GM23338 (cell line): Measurements from ENCODE around the gene OAT. TPM values are rescaled to one million over a fixed set of nuclear protein-coding genes. Genes with fewer than 3 reads are reported as not detected.

Experiments
- ATAC-seq: fragments of 200-7000 bp; cut with Tn5 transposase; 3 replicates; pipeline ENCODE4 v1.9.1; 2020
- DNase-seq: peaks from one replicate; pipeline ENCODE4 v3.0.0-alpha.2; 2015; ENCODE audit warnings: low spot score
- H2AFZ ChIP-seq: fragments of 200-600 bp; sonication (generic); 2 replicates; pipeline ENCODE4 v1.8.0; 2016; ENCODE audit warnings: antibody characterized with exemption, mild to moderate bottlenecking, moderate library complexity
- H3F3A ChIP-seq: fragments of 200-600 bp; sonication (generic); replicated peaks from 2 replicates; pipeline ENCODE4 v1.8.0; 2017; ENCODE audit warnings: antibody characterized with exemption, mixed run types, low read depth
- H3K27ac ChIP-seq: fragments of 200-600 bp; sonication (generic); 2 replicates; pipeline ENCODE4 v1.6.1; 2016; ENCODE audit warnings: low read depth
- H3K27me3 ChIP-seq: fragments of 200-600 bp; sonication (generic); 2 replicates; pipeline ENCODE4 v1.8.0; 2016; ENCODE audit warnings: mild to moderate bottlenecking, mixed run types, moderate library complexity; ENCODE audit not compliant: insufficient read depth
- H3K36me3 ChIP-seq: fragments of 200-600 bp; sonication (generic); 2 replicates; pipeline ENCODE4 v1.8.0; 2016; ENCODE audit warnings: mild to moderate bottlenecking; ENCODE audit not compliant: insufficient read depth
- H3K4me1 ChIP-seq: fragments of 200-600 bp; sonication (generic); 2 replicates; pipeline ENCODE4 v1.8.0; 2016; ENCODE audit warnings: mild to moderate bottlenecking, moderate library complexity; ENCODE audit not compliant: insufficient read depth
- H3K4me2 ChIP-seq: fragments of 200-600 bp; sonication (generic); 2 replicates; pipeline ENCODE4 v1.7.1; 2017; ENCODE audit warnings: mixed run types
- H3K4me3 ChIP-seq: fragments of 200-600 bp; sonication (generic); 2 replicates; pipeline ENCODE4 v1.6.1; 2016; ENCODE audit warnings: mixed run types
- H3K79me2 ChIP-seq: fragments of 200-600 bp; sonication (generic); replicated peaks from 2 replicates; pipeline ENCODE4 v1.8.0; 2017; ENCODE audit warnings: mild to moderate bottlenecking; ENCODE audit not compliant: insufficient read depth
- H3K9me2 ChIP-seq: fragments of 200-600 bp; sonication (generic); 2 replicates; pipeline ENCODE4 v1.8.0; 2017; ENCODE audit not compliant: insufficient read depth
- H4K20me1 ChIP-seq: fragments of 200-600 bp; sonication (generic); replicated peaks from 2 replicates; pipeline ENCODE4 v1.8.0; 2017; ENCODE audit warnings: mild to moderate bottlenecking; ENCODE audit not compliant: insufficient read depth
- H3K27ac Mint-ChIP-seq: 2 replicates; pipeline ENCODE4 v1.8.0; 2020; ENCODE audit warnings: inconsistent platforms, mild to moderate bottlenecking, moderate library complexity, mixed read lengths
- H3K27me3 Mint-ChIP-seq: 3 replicates; pipeline ENCODE4 v1.8.0; 2022; ENCODE audit warnings: low read depth, mild to moderate bottlenecking, moderate library complexity, mixed read lengths, inconsistent platforms; ENCODE audit not compliant: insufficient read depth, poor library complexity
- H3K36me3 Mint-ChIP-seq: 3 replicates; pipeline ENCODE4 v1.8.0; 2021; ENCODE audit warnings: low read depth, mild to moderate bottlenecking, inconsistent platforms, moderate library complexity, mixed read lengths
- H3K4me1 Mint-ChIP-seq: 3 replicates; pipeline ENCODE4 v1.8.0; 2020; ENCODE audit warnings: mild to moderate bottlenecking, inconsistent platforms, mixed read lengths
- H3K4me3 Mint-ChIP-seq: 3 replicates; pipeline ENCODE4 v1.8.0; 2021; ENCODE audit warnings: moderate library complexity, mild to moderate bottlenecking, inconsistent platforms, mixed read lengths
- H3K9me3 Mint-ChIP-seq: 3 replicates; pipeline ENCODE4 v1.8.0; 2020; ENCODE audit warnings: moderate library complexity, mild to moderate bottlenecking, inconsistent platforms, mixed read lengths
- CTCF ChIP-seq, 2 experiments: fragments of 200-600 bp in 1 of 2; sonication (generic) in 1 of 2; conservative IDR thresholded peaks; 2 replicates each; pipeline versions ENCODE4 v1.5.1 to v1.6.1; 2016 to 2017; ENCODE audit warnings: antibody characterized with exemption in 2 of 2, low read depth in 2 of 2, mild to moderate bottlenecking in 2 of 2, moderate library complexity in 1 of 2
- EZH2 ChIP-seq: fragments of 200-600 bp; sonication (generic); IDR thresholded peaks from one replicate; pipeline ENCODE4 v1.8.0; 2017; ENCODE audit warnings: antibody characterized with exemption, mild to moderate bottlenecking, low read depth; ENCODE audit not compliant: unreplicated experiment
- STAT1 ChIP-seq: IDR thresholded peaks from one replicate; pipeline ENCODE4 v1.6.1; 2016; ENCODE audit warnings: antibody characterized with exemption; ENCODE audit not compliant: unreplicated experiment
- ZNF114 ChIP-seq: fragments of 250-450 bp; sonication (Bioruptor Pico); IDR thresholded peaks from 2 replicates; pipeline ENCODE4 v1.5.0; 2020; ENCODE audit warnings: mild to moderate bottlenecking, moderate library complexity
- polyA plus RNA-seq: library from polyadenylated mRNA; unstranded; fragments of >200 nt; fragmentation: Nextera tagmentation; extraction: Ambion mirVana; gene quantifications from 2 replicates; pipeline ENCODE4 v1.2.1, GENCODE V29; 2016
- total RNA-seq: library from RNA; depleted of rRNA; stranded (reverse); fragments of >200 nt; shearing (Covaris generic); gene quantifications from 2 replicates; pipeline ENCODE4 v1.2.3, GENCODE V29; 2014; rRNA removed
- TF ChIP-seq, protein P1 (sequence below): IDR thresholded peaks from one replicate; pipeline ENCODE4 v1.6.1; 2018; ENCODE audit warnings: antibody characterized with exemption; ENCODE audit not compliant: unreplicated experiment
- TF ChIP-seq, protein P2 (sequence below): IDR thresholded peaks from 2 replicates; pipeline ENCODE4 v1.6.1; 2016; ENCODE audit warnings: antibody characterized with exemption

The OAT gene
- total and polyA plus RNA-seq, 2 experiments from 2014 or later = 131 to 139 TPM

DNA sequence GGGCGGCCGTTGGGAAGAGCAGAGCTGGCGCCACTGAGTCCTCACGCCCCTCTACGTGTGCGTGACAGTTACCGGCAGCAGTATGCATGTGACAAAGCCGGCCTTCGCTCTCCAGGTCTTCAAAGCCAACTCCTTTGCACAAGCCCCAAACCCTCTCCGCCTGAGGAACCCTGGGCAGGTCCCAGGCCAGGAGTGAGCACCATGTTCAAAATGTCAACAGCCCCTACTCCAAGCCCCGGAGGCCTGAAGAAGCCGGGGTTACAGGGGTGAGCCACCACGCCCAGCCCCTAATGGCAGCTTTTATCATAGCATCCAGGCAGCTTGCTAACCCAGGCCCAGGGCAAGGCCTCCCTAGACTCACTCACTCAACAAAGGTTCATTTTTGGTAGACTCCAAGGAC, 70.8 kb downstream of the OAT start:
- Histone ChIP-seq H3K4me2 (no peak overlapping the region), H2AFZ (peak overlapping the region; percentile 83), H3K9me2 (no peaks in the 10 kb centered on the region; the same call in 1 of the 2 replicates), H3K4me3 (no peak overlapping the region), H3K27me3 (no peaks in the 10 kb centered on the region), H3K27ac (no peak overlapping the region), H4K20me1 (no peaks in the 10 kb centered on the region), H3K36me3 (no peaks in the 10 kb centered on the region), H3K79me2 (no peaks in the 10 kb centered on the region), H3K4me1 (no peaks in the 10 kb centered on the region), H3F3A (no peaks in the 10 kb centered on the region)
- TF ChIP-seq, protein P1, sequence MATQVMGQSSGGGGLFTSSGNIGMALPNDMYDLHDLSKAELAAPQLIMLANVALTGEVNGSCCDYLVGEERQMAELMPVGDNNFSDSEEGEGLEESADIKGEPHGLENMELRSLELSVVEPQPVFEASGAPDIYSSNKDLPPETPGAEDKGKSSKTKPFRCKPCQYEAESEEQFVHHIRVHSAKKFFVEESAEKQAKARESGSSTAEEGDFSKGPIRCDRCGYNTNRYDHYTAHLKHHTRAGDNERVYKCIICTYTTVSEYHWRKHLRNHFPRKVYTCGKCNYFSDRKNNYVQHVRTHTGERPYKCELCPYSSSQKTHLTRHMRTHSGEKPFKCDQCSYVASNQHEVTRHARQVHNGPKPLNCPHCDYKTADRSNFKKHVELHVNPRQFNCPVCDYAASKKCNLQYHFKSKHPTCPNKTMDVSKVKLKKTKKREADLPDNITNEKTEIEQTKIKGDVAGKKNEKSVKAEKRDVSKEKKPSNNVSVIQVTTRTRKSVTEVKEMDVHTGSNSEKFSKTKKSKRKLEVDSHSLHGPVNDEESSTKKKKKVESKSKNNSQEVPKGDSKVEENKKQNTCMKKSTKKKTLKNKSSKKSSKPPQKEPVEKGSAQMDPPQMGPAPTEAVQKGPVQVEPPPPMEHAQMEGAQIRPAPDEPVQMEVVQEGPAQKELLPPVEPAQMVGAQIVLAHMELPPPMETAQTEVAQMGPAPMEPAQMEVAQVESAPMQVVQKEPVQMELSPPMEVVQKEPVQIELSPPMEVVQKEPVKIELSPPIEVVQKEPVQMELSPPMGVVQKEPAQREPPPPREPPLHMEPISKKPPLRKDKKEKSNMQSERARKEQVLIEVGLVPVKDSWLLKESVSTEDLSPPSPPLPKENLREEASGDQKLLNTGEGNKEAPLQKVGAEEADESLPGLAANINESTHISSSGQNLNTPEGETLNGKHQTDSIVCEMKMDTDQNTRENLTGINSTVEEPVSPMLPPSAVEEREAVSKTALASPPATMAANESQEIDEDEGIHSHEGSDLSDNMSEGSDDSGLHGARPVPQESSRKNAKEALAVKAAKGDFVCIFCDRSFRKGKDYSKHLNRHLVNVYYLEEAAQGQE = no peak
- TF ChIP-seq STAT1 = no peak
- peak; percentile 17 to 35; a peak in 2 of 4 replicates for TF ChIP-seq CTCF (conservative IDR thresholded peaks at IDR 0.05; ENCODE audit: low read depth in 2 of 2)
- TF ChIP-seq, protein P2, sequence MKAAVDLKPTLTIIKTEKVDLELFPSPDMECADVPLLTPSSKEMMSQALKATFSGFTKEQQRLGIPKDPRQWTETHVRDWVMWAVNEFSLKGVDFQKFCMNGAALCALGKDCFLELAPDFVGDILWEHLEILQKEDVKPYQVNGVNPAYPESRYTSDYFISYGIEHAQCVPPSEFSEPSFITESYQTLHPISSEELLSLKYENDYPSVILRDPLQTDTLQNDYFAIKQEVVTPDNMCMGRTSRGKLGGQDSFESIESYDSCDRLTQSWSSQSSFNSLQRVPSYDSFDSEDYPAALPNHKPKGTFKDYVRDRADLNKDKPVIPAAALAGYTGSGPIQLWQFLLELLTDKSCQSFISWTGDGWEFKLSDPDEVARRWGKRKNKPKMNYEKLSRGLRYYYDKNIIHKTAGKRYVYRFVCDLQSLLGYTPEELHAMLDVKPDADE = no peak
- TF ChIP-seq ZNF114 = no peak
- no peak for TF ChIP-seq EZH2
- no peak overlapping the region for H3K27ac Mint-ChIP-seq
- peak; percentile 57 for DNase-seq
- H3K4me1 Mint-ChIP-seq = peaks cover 5% of the 10 kb centered on the region
- H3K27me3 Mint-ChIP-seq = peaks cover 6% of the 10 kb centered on the region
- H3K9me3 Mint-ChIP-seq = no peaks in the 10 kb centered on the region
- peak; percentile 95 for ATAC-seq
- no peaks in the 10 kb centered on the region for H3K36me3 Mint-ChIP-seq
- no peak overlapping the region for H3K4me3 Mint-ChIP-seq

Other genes starting within 250 kb of the OAT start
- gene NKX1-2, start 31.1 kb upstream of the OAT start, total RNA-seq = 37.0 and 39.4 TPM in 2 replicates
- gene NKX1-2, start 31.1 kb upstream of the OAT start, polyA plus RNA-seq = 9.4 and 9.8 TPM in 2 replicates
- gene LHPP, start 42.9 kb upstream of the OAT start, total RNA-seq = 34.1 and 40.2 TPM in 2 replicates
- gene LHPP, start 42.9 kb upstream of the OAT start, polyA plus RNA-seq = 25.5 and 27.4 TPM in 2 replicates